Measurements from ENCODE around the gene PDZD7. TPM values are rescaled to one million over a fixed set of nuclear protein-coding genes. Genes with fewer than 3 reads are reported as not detected.

PDZD7 gene
- 1 to 10 TPM in 1 of 4 donors, under 1 TPM in 2, not detected in 1; under 0.01 to 1.3 (median 0.61) TPM for total RNA-seq

GRCh38 chr10:101031128-101031795, at the start of gene PDZD7, which contains the start of gene SFXN3:
Gene PDZD7, minus strand, starts transcription at chr10:101031129. Its CDS starts 910 bp downstream, at chr10:101030219.
Gene SFXN3, plus strand, starts transcription at chr10:101031234. Its CDS starts 3,461 bp downstream, at chr10:101034695.
- intact Hi-C loops (cut with DNase I; ENCODE audit: low total_unique reads) = no loop called here
- no peaks in the 10 kb centered on the region for H3K9me3 ChIP-seq

DNA sequence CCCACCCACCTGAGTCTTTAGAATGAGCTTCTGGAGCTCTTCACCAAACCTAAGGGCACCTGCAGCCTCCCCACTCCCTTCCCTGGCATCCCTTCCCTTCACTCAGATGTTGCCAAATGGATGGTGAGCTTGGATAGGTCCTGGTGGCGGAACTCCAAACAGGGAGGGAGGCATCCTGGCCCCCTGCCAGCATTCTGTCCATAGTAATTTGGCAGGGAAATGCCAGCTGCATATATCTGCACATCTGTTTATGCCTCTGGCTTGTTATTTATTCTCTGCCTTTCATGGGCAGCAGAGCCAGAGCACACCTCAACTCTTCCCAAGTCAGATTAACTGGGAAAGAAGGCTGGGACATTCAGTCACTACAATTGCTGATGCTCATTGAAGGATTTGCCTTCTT, 48.9 kb upstream of the PDZD7 start:
- H3K27me3 ChIP-seq = no peaks in the 10 kb centered on the region
- no peaks in the 10 kb centered on the region for H3K36me3 ChIP-seq
- no peak overlapping the region for H3K4me3 ChIP-seq
- DNase-seq = no peak
- no peaks in the 10 kb centered on the region for H3K9me3 ChIP-seq
- H3K27ac ChIP-seq = no peak overlapping the region
- intact Hi-C loops (cut with DNase I; ENCODE audit: low total_unique reads) = no loop called here
- TF ChIP-seq, protein P1, sequence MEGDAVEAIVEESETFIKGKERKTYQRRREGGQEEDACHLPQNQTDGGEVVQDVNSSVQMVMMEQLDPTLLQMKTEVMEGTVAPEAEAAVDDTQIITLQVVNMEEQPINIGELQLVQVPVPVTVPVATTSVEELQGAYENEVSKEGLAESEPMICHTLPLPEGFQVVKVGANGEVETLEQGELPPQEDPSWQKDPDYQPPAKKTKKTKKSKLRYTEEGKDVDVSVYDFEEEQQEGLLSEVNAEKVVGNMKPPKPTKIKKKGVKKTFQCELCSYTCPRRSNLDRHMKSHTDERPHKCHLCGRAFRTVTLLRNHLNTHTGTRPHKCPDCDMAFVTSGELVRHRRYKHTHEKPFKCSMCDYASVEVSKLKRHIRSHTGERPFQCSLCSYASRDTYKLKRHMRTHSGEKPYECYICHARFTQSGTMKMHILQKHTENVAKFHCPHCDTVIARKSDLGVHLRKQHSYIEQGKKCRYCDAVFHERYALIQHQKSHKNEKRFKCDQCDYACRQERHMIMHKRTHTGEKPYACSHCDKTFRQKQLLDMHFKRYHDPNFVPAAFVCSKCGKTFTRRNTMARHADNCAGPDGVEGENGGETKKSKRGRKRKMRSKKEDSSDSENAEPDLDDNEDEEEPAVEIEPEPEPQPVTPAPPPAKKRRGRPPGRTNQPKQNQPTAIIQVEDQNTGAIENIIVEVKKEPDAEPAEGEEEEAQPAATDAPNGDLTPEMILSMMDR (IDR thresholded peaks at IDR 0.05) = no peak
- H3K4me1 ChIP-seq = no peaks in the 10 kb centered on the region

More at GRCh38 chr10:101031128-101031795, at the start of gene PDZD7, which contains the start of gene SFXN3:
- Histone ChIP-seq H3K4me3 (peak within 1 kb of the TSS; percentile 61 to 73), H3K36me3 (no peaks in the 10 kb centered on the region), H3K27me3 (no peaks in the 10 kb centered on the region), H3K4me1 (peaks cover 0 to 10% of the 10 kb centered on the region in 2 donors), H3K27ac (peak within 1 kb of the TSS; percentile 94 to 98)
- peak; percentile 96 for DNase-seq
- TF ChIP-seq POLR2A (IDR thresholded peaks at IDR 0.05) = peak; percentile 68 to 82
- TF ChIP-seq, protein P1 (IDR thresholded peaks at IDR 0.05) = peak in 1 of 4 experiments; percentile 23

DNA sequence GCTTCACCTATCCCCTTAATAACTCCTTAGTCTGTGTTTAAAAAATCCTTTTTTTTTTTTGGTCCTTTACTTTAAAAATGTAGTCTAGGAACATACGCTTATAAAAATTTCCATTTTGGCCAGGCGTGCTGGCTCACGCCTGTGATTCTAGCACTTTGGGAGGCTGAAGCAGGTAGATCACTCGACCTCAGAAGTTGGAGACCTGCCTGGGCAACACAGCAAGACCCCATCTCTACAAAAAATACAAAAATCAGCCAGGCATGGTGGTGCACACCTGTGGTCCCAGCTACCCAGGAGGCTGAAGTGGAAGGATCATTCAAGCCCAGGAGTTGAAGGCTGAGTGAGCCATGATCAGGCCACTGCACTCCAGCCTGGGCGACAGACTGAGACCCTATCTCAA, 45.7 kb upstream of the PDZD7 start:
- Histone ChIP-seq H3K27me3 (peaks cover 0 to 4% of the 10 kb centered on the region in 2 donors), H3K27ac (no peak overlapping the region), H3K4me1 (no peaks in the 10 kb centered on the region), H3K36me3 (no peaks in the 10 kb centered on the region), H3K4me3 (no peak overlapping the region), H3K9me3 (no peaks in the 10 kb centered on the region)
- DNase-seq = no peak
- intact Hi-C loops (cut with DNase I; ENCODE audit: low total_unique reads) = no loop called here
- TF ChIP-seq, protein P1 (IDR thresholded peaks at IDR 0.05) = no peak
- no peak for TF ChIP-seq POLR2A (IDR thresholded peaks at IDR 0.05)

DNA sequence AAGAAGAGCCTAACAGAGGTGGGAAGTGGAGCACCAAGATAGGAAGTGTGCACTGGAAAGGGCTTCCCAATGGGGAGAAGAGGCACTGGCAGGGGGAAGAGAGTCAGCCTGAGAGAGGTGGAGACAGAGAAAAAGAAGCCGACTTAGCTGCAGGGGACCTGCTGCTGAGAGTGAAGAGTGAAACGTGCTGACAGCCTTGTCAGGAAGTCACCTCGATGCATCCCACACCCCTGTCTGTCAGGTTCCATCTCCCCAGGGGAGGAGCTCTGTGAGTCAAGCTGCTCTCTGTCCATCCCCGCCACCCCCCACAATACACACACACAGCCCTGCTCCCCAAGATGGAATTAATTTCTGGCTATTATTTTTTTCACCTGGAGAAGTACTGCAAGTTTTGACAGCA, 44.8 kb upstream of the PDZD7 start:
- H3K4me1 ChIP-seq = no peaks in the 10 kb centered on the region
- peaks cover 0 to 4% of the 10 kb centered on the region in 2 donors for H3K27me3 ChIP-seq
- no peaks in the 10 kb centered on the region for H3K9me3 ChIP-seq
- no peak for DNase-seq
- H3K36me3 ChIP-seq = no peaks in the 10 kb centered on the region
- no peak for TF ChIP-seq POLR2A (IDR thresholded peaks at IDR 0.05)
- TF ChIP-seq, protein P1 (IDR thresholded peaks at IDR 0.05) = no peak
- intact Hi-C loops (cut with DNase I; ENCODE audit: low total_unique reads) = no loop called here
- H3K4me3 ChIP-seq = no peak overlapping the region
- H3K27ac ChIP-seq = no peak overlapping the region

DNA sequence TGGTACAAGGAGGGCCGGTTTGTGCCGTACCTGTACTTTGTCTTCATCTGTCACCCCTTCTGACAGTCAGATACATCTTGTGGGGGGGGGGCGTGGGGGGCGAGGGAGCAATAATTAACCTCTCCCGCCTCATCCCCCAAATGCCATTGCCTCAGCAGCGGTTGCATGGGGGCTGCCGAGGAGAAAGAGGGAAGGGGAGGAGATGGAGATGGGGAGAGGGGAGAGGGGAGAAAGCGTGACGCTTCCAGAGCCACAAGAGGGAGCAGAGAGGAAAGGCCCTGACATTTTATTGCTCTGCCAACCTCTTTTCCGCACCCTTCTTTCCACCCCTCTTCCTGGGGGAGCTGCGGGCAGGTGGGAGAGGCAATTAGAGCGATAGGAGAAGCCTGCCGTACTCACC, 42.7 kb upstream of the PDZD7 start:
- no peak for TF ChIP-seq POLR2A (IDR thresholded peaks at IDR 0.05)
- TF ChIP-seq, protein P1 (IDR thresholded peaks at IDR 0.05) = no peak
- no peak overlapping the region for H3K27ac ChIP-seq
- DNase-seq = no peak
- no peak overlapping the region for H3K4me3 ChIP-seq
- H3K9me3 ChIP-seq = no peaks in the 10 kb centered on the region
- no peaks in the 10 kb centered on the region for H3K36me3 ChIP-seq
- intact Hi-C loops (cut with DNase I; ENCODE audit: low total_unique reads) = no loop called here
- no peaks in the 10 kb centered on the region for H3K4me1 ChIP-seq
- peaks cover 0 to 4% of the 10 kb centered on the region in 2 donors for H3K27me3 ChIP-seq
